ENCODE data around the gene CEL. TPM values are rescaled to one million over a fixed set of nuclear protein-coding genes. Genes with fewer than 3 reads are reported as not detected.

The CEL gene
- total RNA-seq, 2 experiments from 2014 or later = 0.16 to 0.39 TPM

DNA sequence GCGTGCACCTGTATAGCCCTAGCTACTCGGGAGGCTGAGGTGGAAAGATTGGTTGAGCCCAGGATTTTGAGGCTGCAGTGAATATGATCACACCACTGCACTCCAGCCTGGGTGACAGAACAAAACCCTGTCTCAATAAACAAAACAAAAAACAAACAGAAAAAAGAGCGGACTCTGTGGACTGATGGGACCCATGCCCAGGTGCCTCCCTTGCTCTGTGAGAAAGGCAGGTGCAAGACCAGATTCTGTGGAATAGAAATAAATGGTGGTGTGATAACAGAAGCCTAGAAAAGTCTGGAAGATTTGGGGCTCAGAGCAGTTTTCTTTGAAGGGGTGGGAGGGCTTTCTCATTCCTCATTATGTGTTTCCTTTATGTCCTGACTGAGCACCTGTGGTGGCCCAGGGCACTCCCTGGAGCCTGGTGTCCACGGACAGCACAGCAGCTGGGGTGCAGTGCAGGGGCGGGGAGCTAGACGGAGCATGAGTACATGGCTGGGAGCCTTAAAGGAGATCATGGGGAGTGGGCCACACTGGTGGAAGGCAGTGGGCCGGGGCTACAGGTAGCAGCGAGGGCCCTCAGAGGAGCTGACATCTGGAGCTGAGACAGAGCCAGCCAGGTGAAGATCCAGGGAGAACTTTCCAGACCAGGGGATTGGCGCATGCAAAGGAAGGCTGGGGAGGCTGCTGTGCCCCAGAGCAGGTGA is 15.4 kb upstream of the CEL start:
- Histone ChIP-seq H3K27me3 (ENCODE audit: control insufficient read depth in 1 of 2, insufficient read depth in 2 of 2, low read length in 2 of 2) (no peaks in the 10 kb centered on the region), H3K4me1 (ENCODE audit: insufficient read depth, low read length) (peaks cover 2% of the 10 kb centered on the region), H3K36me3 (ENCODE audit: insufficient read depth, low read length) (peaks cover 86% of the 10 kb centered on the region), H3K9me3 (ENCODE audit: control insufficient read depth in 1 of 2, insufficient read depth in 1 of 2, low read length in 2 of 2) (no peaks in the 10 kb centered on the region), H3K27ac (ENCODE audit: low read depth in 1 of 2, low read length in 2 of 2) (no peak overlapping the region), H3K4me3 (ENCODE audit: low read length) (no peak overlapping the region)
- ChIA-PET POLR2A (interaction anchor here (0.6 kb wide), 1 partner anchor 66 kb away, joined by 3 read pairs; no protein-coding TSS in a partner anchor), CTCF (no interaction called here)
- no peaks in the 10 kb centered on the region for H3K9me3 Mint-ChIP-seq
- DNase-seq (no peak), ATAC-seq (ENCODE audit: poor library complexity) (no peak)
- intact Hi-C loops (cut with DNase I, micrococcal nuclease) = no loop called here
- no peak overlapping the region for H3K4me3 Mint-ChIP-seq
- TF ChIP-seq, protein P1, sequence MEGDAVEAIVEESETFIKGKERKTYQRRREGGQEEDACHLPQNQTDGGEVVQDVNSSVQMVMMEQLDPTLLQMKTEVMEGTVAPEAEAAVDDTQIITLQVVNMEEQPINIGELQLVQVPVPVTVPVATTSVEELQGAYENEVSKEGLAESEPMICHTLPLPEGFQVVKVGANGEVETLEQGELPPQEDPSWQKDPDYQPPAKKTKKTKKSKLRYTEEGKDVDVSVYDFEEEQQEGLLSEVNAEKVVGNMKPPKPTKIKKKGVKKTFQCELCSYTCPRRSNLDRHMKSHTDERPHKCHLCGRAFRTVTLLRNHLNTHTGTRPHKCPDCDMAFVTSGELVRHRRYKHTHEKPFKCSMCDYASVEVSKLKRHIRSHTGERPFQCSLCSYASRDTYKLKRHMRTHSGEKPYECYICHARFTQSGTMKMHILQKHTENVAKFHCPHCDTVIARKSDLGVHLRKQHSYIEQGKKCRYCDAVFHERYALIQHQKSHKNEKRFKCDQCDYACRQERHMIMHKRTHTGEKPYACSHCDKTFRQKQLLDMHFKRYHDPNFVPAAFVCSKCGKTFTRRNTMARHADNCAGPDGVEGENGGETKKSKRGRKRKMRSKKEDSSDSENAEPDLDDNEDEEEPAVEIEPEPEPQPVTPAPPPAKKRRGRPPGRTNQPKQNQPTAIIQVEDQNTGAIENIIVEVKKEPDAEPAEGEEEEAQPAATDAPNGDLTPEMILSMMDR (IDR thresholded peaks at IDR 0.05) = no peak
- no peaks in the 10 kb centered on the region for H3K4me1 Mint-ChIP-seq (ENCODE audit: low read depth)
- H3K36me3 Mint-ChIP-seq (ENCODE audit: low read depth) = peaks cover 84% of the 10 kb centered on the region
- no peak overlapping the region for H3K27ac Mint-ChIP-seq
- H3K27me3 Mint-ChIP-seq = no peaks in the 10 kb centered on the region

DNA sequence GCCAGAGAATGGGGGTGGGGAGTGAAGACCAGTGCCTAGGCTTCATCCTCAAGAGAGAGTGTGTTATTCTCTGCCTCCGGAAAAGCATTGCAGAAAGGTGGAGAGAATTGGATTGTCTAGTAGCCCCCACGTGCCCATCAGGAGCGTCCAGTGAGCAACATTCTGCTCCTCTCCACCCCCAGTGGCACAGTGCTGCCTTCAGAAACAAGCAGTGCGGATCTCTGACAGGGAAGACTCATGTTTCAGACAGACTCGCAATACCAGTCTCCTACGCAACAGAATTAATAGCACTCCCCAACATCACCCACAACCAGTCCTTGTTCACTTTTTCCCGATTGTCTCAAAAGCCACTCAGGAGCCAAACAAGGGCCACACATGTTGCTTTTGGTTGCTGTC is 14.9 kb upstream of the CEL start:
- Histone ChIP-seq H3K9me3 (ENCODE audit: control insufficient read depth in 1 of 2, insufficient read depth in 1 of 2, low read length in 2 of 2) (no peaks in the 10 kb centered on the region), H3K4me3 (ENCODE audit: low read length) (no peak overlapping the region), H3K27me3 (ENCODE audit: control insufficient read depth in 1 of 2, insufficient read depth in 2 of 2, low read length in 2 of 2) (no peaks in the 10 kb centered on the region), H3K27ac (ENCODE audit: low read depth in 1 of 2, low read length in 2 of 2) (no peak overlapping the region), H3K4me1 (ENCODE audit: insufficient read depth, low read length) (peaks cover 2% of the 10 kb centered on the region), H3K36me3 (ENCODE audit: insufficient read depth, low read length) (peaks cover 87% of the 10 kb centered on the region)
- ChIA-PET CTCF (no interaction called here), POLR2A (no interaction called here)
- no peak for ATAC-seq (ENCODE audit: poor library complexity)
- Mint-ChIP-seq H3K4me3 (no peak overlapping the region), H3K4me1 (ENCODE audit: low read depth) (no peaks in the 10 kb centered on the region), H3K27ac (no peak overlapping the region), H3K9me3 (no peaks in the 10 kb centered on the region), H3K27me3 (no peaks in the 10 kb centered on the region), H3K36me3 (ENCODE audit: low read depth) (peaks cover 84% of the 10 kb centered on the region)
- no peak for DNase-seq
- TF ChIP-seq, protein P1 (IDR thresholded peaks at IDR 0.05) = no peak
- intact Hi-C loops (cut with DNase I, micrococcal nuclease) = no loop called here

DNA sequence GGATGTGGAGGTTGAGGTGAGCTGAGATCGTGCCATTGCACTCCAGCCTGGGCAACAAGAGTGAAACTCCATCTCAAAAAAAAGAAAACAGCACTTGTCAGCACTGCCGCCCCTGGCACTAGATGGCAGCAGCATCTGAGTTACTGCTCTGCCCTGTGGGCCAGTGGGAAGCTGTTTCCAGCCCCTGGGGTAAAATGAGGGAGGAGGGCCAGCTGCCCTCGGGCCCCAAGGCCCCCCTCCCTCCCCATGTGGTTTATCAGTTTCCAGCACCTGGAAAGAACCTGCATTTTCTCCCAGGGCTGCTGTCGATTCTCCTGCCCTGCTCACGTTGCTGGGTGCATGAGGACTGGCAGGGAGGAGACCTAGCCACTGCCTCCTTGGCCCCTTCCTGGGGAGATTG is 13.2 kb upstream of the CEL start:
- H3K27me3 ChIP-seq (ENCODE audit: control insufficient read depth in 1 of 2, insufficient read depth in 2 of 2, low read length in 2 of 2) = no peaks in the 10 kb centered on the region
- no peaks in the 10 kb centered on the region for H3K9me3 ChIP-seq (ENCODE audit: control insufficient read depth in 1 of 2, insufficient read depth in 1 of 2, low read length in 2 of 2)
- Mint-ChIP-seq H3K36me3 (ENCODE audit: low read depth) (peaks cover 85% of the 10 kb centered on the region), H3K4me1 (ENCODE audit: low read depth) (no peaks in the 10 kb centered on the region), H3K27ac (no peak overlapping the region), H3K4me3 (no peak overlapping the region), H3K9me3 (no peaks in the 10 kb centered on the region), H3K27me3 (no peaks in the 10 kb centered on the region)
- peaks cover 82% of the 10 kb centered on the region for H3K36me3 ChIP-seq (ENCODE audit: insufficient read depth, low read length)
- no peak overlapping the region for H3K27ac ChIP-seq (ENCODE audit: low read depth in 1 of 2, low read length in 2 of 2)
- H3K4me1 ChIP-seq (ENCODE audit: insufficient read depth, low read length) = peaks cover 2% of the 10 kb centered on the region
- intact Hi-C loops (cut with DNase I, micrococcal nuclease) = no loop called here
- DNase-seq = peak in 5 of 14 experiments; percentile 21 to 58 (median 49)
- ChIA-PET CTCF (interaction anchor here (0.6 to 1.3 kb wide), 5 partner anchors 16 to 975 kb away, joined by 3 to 7 read pairs (median 3); no protein-coding TSS in a partner anchor), POLR2A (interaction anchor here (0.7 kb wide), 1 partner anchor 69 kb away, joined by 3 read pairs; no protein-coding TSS in a partner anchor)
- TF ChIP-seq, protein P1 (IDR thresholded peaks at IDR 0.05) = peak; percentile 22
- ATAC-seq (ENCODE audit: poor library complexity) = peak; percentile 48
- no peak overlapping the region for H3K4me3 ChIP-seq (ENCODE audit: low read length)

Measured in CD4-positive, alpha-beta T cell (primary cell).